Astrocyte (in vitro differentiated cells and primary cell): ENCODE data around the gene CFAP74. TPM values are rescaled to one million over a fixed set of nuclear protein-coding genes. Genes with fewer than 3 reads are reported as not detected.
"Not testable (repeated sequence)": the region's sequence is repeated elsewhere in the genome, so short reads cannot be mapped to it uniquely, and the experiment has no call there.

Source experiments
- DNase-seq: peaks from one replicate; pipeline ENCODE4 v3.0.0-alpha.2; 2010; ENCODE audit warnings: low read depth
- FAIRE-seq: peaks from 2 replicates; lab custom pipeline; 2011; peaks lifted over from hg19 to GRCh38; lab: Jason Lieb, UNC
- H2AFZ ChIP-seq: 2 replicates; pipeline ENCODE4 v1.6.0; 2012; ENCODE audit warnings: low read depth, low read length, inconsistent platforms
- H3K27ac ChIP-seq: 2 replicates; pipeline ENCODE4 v1.5.1; 2011; ENCODE audit warnings: low read depth, low read length, inconsistent platforms
- H3K27me3 ChIP-seq: 2 replicates; pipeline ENCODE4 v1.6.0; 2011; ENCODE audit warnings: low read length, inconsistent platforms; ENCODE audit not compliant: insufficient read depth
- H3K36me3 ChIP-seq: 2 replicates; pipeline ENCODE4 v1.5.1; 2011; ENCODE audit warnings: low read length, inconsistent platforms; ENCODE audit not compliant: insufficient read depth
- H3K4me1 ChIP-seq: 2 replicates; pipeline ENCODE4 v1.5.1; 2011; ENCODE audit warnings: low read length, inconsistent platforms; ENCODE audit not compliant: insufficient read depth
- H3K4me2 ChIP-seq: 2 replicates; pipeline ENCODE4 v1.6.0; 2012; ENCODE audit warnings: low read length, inconsistent platforms
- H3K4me3 ChIP-seq: 2 replicates; pipeline ENCODE4 v1.5.1; 2011; ENCODE audit warnings: low read depth, mild to moderate bottlenecking, low read length, inconsistent platforms; ENCODE audit not compliant: insufficient read depth
- H3K79me2 ChIP-seq: 2 replicates; pipeline ENCODE4 v1.6.0; 2012; ENCODE audit warnings: mild to moderate bottlenecking, low read length, inconsistent platforms; ENCODE audit not compliant: insufficient read depth
- H3K9ac ChIP-seq: 2 replicates; pipeline ENCODE4 v1.6.0; 2012; ENCODE audit warnings: mild to moderate bottlenecking, low read length, inconsistent platforms
- H3K9me3 ChIP-seq: 2 replicates; pipeline ENCODE4 v1.5.1; 2012; ENCODE audit warnings: low read depth, mild to moderate bottlenecking, low read length, inconsistent platforms; ENCODE audit not compliant: insufficient read depth
- H4K20me1 ChIP-seq: 2 replicates; pipeline ENCODE4 v1.6.0; 2012; ENCODE audit warnings: low read length, inconsistent platforms; ENCODE audit not compliant: insufficient read depth
- H3K27ac Mint-ChIP-seq: one replicate; pipeline ENCODE4 v1.8.0; 2021; ENCODE audit warnings: mild to moderate bottlenecking, mixed read lengths; ENCODE audit not compliant: unreplicated experiment
- H3K27me3 Mint-ChIP-seq: one replicate; pipeline ENCODE4 v1.8.0; 2021; ENCODE audit warnings: low read depth, mixed read lengths; ENCODE audit not compliant: unreplicated experiment
- H3K36me3 Mint-ChIP-seq: one replicate; pipeline ENCODE4 v1.8.0; 2021; ENCODE audit warnings: low read depth, mixed read lengths; ENCODE audit not compliant: unreplicated experiment
- H3K4me1 Mint-ChIP-seq: one replicate; pipeline ENCODE4 v1.8.0; 2021; ENCODE audit warnings: low read depth, mixed read lengths; ENCODE audit not compliant: unreplicated experiment
- H3K4me3 Mint-ChIP-seq: one replicate; pipeline ENCODE4 v1.8.0; 2021; ENCODE audit warnings: mild to moderate bottlenecking, moderate library complexity, mixed read lengths; ENCODE audit not compliant: unreplicated experiment
- H3K9me3 Mint-ChIP-seq: one replicate; pipeline ENCODE4 v1.8.0; 2021; ENCODE audit warnings: mild to moderate bottlenecking, mixed read lengths; ENCODE audit not compliant: unreplicated experiment
- EZH2 ChIP-seq: IDR thresholded peaks from 2 replicates; pipeline ENCODE4 v1.6.1; 2012; ENCODE audit warnings: mild to moderate bottlenecking, low read length, inconsistent platforms; ENCODE audit not compliant: insufficient read depth
- total RNA-seq: library from RNA; stranded (reverse); gene quantifications from 2 replicates; pipeline ENCODE4 v1.2.1, GENCODE V29; 2021
- TF ChIP-seq, protein P1 (sequence below): IDR thresholded peaks from 2 replicates; pipeline ENCODE4 v1.5.1; 2011; ENCODE audit warnings: low read depth, mild to moderate bottlenecking, inconsistent platforms, low read length, moderate library complexity; ENCODE audit not compliant: insufficient read depth

CFAP74 gene
- total RNA-seq, 1 donor from 2014 or later, result not detected

DNA sequence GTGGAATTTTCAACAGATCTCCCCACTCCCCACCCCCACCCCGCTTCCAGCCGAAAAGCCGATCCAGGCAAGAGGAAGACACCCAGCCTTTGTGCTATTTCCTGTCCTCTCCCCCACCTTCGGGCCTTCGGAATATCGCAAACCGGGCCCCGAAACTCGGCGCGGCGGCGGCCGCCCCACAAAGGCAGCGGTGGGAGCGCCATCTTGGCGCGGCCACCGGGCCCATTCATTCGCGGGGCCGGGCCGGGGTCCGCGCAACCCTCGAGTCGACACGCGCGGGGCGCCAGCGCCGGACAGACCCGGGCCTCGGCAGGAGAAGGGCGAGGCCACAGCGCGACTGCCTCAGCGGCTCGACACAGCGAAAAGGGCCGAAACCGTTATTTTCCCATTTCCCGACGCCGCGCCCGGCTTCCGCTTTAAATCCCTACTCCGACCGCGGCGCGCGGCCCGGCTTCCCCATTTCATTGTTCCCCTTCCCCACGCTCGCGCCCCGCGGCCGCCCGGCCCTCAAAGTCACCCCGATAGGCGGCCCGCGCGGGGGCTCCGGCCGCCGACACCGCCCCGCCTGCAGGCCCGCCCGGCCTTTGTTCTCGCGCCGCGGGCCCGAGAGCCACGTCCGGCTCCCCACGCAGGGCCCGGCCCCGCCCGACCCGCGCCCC lies 113.6 kb downstream of the CFAP74 start:
- Histone ChIP-seq H3K9me3 (no peaks in the 10 kb centered on the region), H3K4me1 (peaks cover 23% of the 10 kb centered on the region), H3K9ac (peak overlapping the region; percentile 99), H3K4me2 (peak overlapping the region; percentile 91), H3K27ac (peak overlapping the region; percentile 92), H2AFZ (no peak overlapping the region), H3K79me2 (peaks cover 68% of the 10 kb centered on the region), H3K36me3 (no peaks in the 10 kb centered on the region), H3K4me3 (peak overlapping the region; percentile 90), H4K20me1 (peaks cover 52% of the 10 kb centered on the region), H3K27me3 (no peaks in the 10 kb centered on the region)
- DNase-seq (peak; percentile 27), FAIRE-seq (no peak)
- H3K4me1 Mint-ChIP-seq, result peaks cover 26% of the 10 kb centered on the region
- H3K4me3 Mint-ChIP-seq, result peak overlapping the region; percentile 96
- peaks cover 12% of the 10 kb centered on the region for H3K36me3 Mint-ChIP-seq
- peak overlapping the region; percentile 83 for H3K27ac Mint-ChIP-seq
- peaks cover 2% of the 10 kb centered on the region for H3K27me3 Mint-ChIP-seq
- no peaks in the 10 kb centered on the region for H3K9me3 Mint-ChIP-seq
- TF ChIP-seq EZH2, result no peak
- TF ChIP-seq, protein P1, sequence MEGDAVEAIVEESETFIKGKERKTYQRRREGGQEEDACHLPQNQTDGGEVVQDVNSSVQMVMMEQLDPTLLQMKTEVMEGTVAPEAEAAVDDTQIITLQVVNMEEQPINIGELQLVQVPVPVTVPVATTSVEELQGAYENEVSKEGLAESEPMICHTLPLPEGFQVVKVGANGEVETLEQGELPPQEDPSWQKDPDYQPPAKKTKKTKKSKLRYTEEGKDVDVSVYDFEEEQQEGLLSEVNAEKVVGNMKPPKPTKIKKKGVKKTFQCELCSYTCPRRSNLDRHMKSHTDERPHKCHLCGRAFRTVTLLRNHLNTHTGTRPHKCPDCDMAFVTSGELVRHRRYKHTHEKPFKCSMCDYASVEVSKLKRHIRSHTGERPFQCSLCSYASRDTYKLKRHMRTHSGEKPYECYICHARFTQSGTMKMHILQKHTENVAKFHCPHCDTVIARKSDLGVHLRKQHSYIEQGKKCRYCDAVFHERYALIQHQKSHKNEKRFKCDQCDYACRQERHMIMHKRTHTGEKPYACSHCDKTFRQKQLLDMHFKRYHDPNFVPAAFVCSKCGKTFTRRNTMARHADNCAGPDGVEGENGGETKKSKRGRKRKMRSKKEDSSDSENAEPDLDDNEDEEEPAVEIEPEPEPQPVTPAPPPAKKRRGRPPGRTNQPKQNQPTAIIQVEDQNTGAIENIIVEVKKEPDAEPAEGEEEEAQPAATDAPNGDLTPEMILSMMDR, result no peak

DNA sequence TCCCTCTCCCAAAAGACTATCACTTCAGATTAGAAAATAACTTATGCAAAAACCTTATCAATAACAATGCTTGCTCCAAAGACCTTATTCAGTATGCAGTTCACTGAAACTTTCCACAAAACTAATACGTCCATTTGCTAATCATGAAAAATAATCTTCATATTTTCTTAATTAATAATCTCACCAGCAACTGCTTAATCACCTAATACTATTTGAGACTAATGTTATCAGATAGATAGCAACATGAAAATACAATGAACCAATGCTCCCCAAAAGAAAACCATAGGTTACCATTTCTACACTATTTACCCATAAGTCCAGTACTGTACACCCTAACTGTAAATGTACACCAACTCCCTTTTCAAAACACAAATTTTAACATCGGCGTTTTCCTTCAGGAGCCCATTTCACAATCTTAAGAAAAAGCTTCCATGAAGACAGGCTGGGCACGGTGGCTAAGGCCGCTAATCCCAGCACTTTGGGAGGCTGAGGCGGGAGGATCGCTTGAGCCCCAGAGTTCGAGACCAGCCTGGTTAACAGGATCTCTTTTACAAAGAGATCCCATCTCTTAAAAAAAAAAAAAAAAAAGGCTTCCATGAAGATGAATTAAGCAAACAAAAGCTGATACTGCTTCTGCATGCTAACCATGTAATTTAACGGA lies 114.4 kb downstream of the CFAP74 start:
- H3K4me2 ChIP-seq, result peak overlapping the region; percentile 91
- H3K9me3 ChIP-seq, result no peaks in the 10 kb centered on the region
- peaks cover 75% of the 10 kb centered on the region for H3K79me2 ChIP-seq
- Mint-ChIP-seq H3K27me3 (no peaks in the 10 kb centered on the region), H3K27ac (peak overlapping the region; percentile 83), H3K4me3 (peak overlapping the region; percentile 96), H3K4me1 (peaks cover 21% of the 10 kb centered on the region), H3K9me3 (no peaks in the 10 kb centered on the region), H3K36me3 (peaks cover 15% of the 10 kb centered on the region)
- peak overlapping the region; percentile 90 for H3K4me3 ChIP-seq
- peak overlapping the region; percentile 92 for H3K27ac ChIP-seq
- H2AFZ ChIP-seq, result no peak overlapping the region
- H3K9ac ChIP-seq, result peak overlapping the region; percentile 99
- no peak for TF ChIP-seq EZH2
- TF ChIP-seq, protein P1, result no peak
- DNase-seq (no peak), FAIRE-seq (no peak)
- H3K4me1 ChIP-seq, result peaks cover 23% of the 10 kb centered on the region
- peaks cover 60% of the 10 kb centered on the region for H4K20me1 ChIP-seq
- H3K36me3 ChIP-seq, result no peaks in the 10 kb centered on the region
- H3K27me3 ChIP-seq, result no peaks in the 10 kb centered on the region

DNA sequence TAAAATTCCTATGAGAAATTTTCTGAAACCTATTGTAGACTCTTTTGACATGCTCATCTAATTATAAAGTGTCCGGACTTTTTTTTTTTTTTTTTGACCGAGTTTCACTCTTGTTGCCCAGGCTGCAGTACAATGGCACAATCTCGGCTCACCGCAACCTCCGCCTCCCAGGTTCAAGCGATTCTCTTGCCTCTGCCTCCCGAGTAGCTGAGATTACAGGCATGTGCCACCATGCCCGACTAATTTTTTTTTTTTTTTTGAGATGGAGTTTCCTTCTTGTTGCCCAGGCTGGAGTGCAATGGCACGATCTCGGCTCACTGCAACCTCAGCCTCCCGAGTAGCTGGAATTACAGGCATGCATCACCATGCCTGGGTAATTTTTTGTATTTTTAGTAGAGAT lies 119.7 kb downstream of the CFAP74 start:
- not testable (repeated sequence) for H3K27me3 ChIP-seq, FAIRE-seq, H3K9me3 ChIP-seq, H3K36me3 ChIP-seq, H3K4me3 ChIP-seq, H3K27me3 Mint-ChIP-seq, H3K9me3 Mint-ChIP-seq, H2AFZ ChIP-seq, DNase-seq, H3K4me2 ChIP-seq, H3K4me3 Mint-ChIP-seq, H3K9ac ChIP-seq
- peaks cover 96% of the 10 kb centered on the region for H4K20me1 ChIP-seq
- peaks cover 30% of the 10 kb centered on the region for H3K4me1 ChIP-seq
- H3K79me2 ChIP-seq, result peaks cover 100% of the 10 kb centered on the region
- peaks cover 16% of the 10 kb centered on the region for H3K36me3 Mint-ChIP-seq
- peak overlapping the region; percentile 47 for H3K27ac Mint-ChIP-seq
- peaks cover 49% of the 10 kb centered on the region for H3K4me1 Mint-ChIP-seq
- H3K27ac ChIP-seq, result peak overlapping the region; percentile 48
